CD4-positive, CD25-positive, alpha-beta regulatory T cell (primary cell): ENCODE measurements around the gene CHRNE. TPM values are rescaled to one million over a fixed set of nuclear protein-coding genes. Genes with fewer than 3 reads are reported as not detected.
"Not testable (repeated sequence)": the region's sequence is repeated elsewhere in the genome, so short reads cannot be mapped to it uniquely, and the experiment has no call there.

Source experiments
- ATAC-seq, 2 donors: fragments of 150-1000 bp; cut with Tn5 transposase; one replicate each; pipeline ENCODE4 v1.10.0; 2021; ENCODE audit warnings: low read depth in 2 of 2, moderate number of reproducible peaks in 2 of 2, moderate library complexity in 1 of 2
- DNase-seq, 3 donors: peaks; one replicate each; pipeline versions ENCODE4 v3.0.0 to v3.0.0-alpha.2; 2012 to 2022; ENCODE audit warnings: mixed read lengths in 1 of 3
- H3K27ac ChIP-seq: one replicate; pipeline ENCODE4 v1.7.0; 2013; ENCODE audit warnings: mild to moderate bottlenecking, low read length; ENCODE audit not compliant: insufficient read depth, poor library complexity, severe bottlenecking
- H3K27me3 ChIP-seq: one replicate; pipeline ENCODE4 v1.7.0; 2013; ENCODE audit warnings: low read length; ENCODE audit not compliant: control insufficient read depth, insufficient read depth
- H3K36me3 ChIP-seq: one replicate; pipeline ENCODE4 v1.7.0; 2013; ENCODE audit warnings: mild to moderate bottlenecking, low read length, moderate library complexity; ENCODE audit not compliant: control insufficient read depth, insufficient read depth
- H3K4me1 ChIP-seq: 2 replicates; pipeline ENCODE4 v1.7.0; 2013; ENCODE audit warnings: mild to moderate bottlenecking, low read length; ENCODE audit not compliant: insufficient read depth, control insufficient read depth, poor library complexity, severe bottlenecking
- H3K4me3 ChIP-seq: one replicate; pipeline ENCODE4 v1.7.0; 2013; ENCODE audit warnings: low read depth, mild to moderate bottlenecking, low read length, moderate library complexity
- H3K9me3 ChIP-seq, 2 experiments: 1 replicate in 1 of 2; 2 replicates in 1 of 2; pipeline ENCODE4 v1.7.0; 2013; ENCODE audit warnings: low read length in 2 of 2, mild to moderate bottlenecking in 1 of 2, moderate library complexity in 1 of 2; ENCODE audit not compliant: control insufficient read depth in 2 of 2
- H3K27ac Mint-ChIP-seq, 3 donors: one replicate each; pipeline ENCODE4 v1.8.0; 2020 to 2022; ENCODE audit warnings: mild to moderate bottlenecking in 3 of 3, mixed read lengths in 3 of 3, moderate library complexity in 2 of 3
- H3K27me3 Mint-ChIP-seq: one replicate; pipeline ENCODE4 v1.8.0; 2022; ENCODE audit warnings: mild to moderate bottlenecking, mixed read lengths
- H3K36me3 Mint-ChIP-seq: one replicate; pipeline ENCODE4 v1.8.0; 2020; ENCODE audit warnings: mixed read lengths
- H3K4me1 Mint-ChIP-seq, 4 donors: one replicate each; pipeline ENCODE4 v1.8.0; 2020 to 2022; ENCODE audit warnings: mixed read lengths in 4 of 4, mild to moderate bottlenecking in 1 of 4
- H3K4me3 Mint-ChIP-seq, 4 donors: one replicate each; pipeline ENCODE4 v1.8.0; 2020 to 2022; ENCODE audit warnings: mild to moderate bottlenecking in 4 of 4, mixed read lengths in 4 of 4, moderate library complexity in 3 of 4
- H3K9me3 Mint-ChIP-seq, 7 donors: one replicate each; pipeline ENCODE4 v1.8.0; 2020 to 2022; ENCODE audit warnings: mixed read lengths in 7 of 7, mild to moderate bottlenecking in 3 of 7, moderate library complexity in 2 of 7
- polyA plus RNA-seq, 4 donors: library from polyadenylated mRNA; unstranded; fragments of 300-500 nt; fragmentation: Illumina TruSeq; gene quantifications; one replicate each; pipeline ENCODE4 v1.2.3, GENCODE V29; 2021
- total RNA-seq: library from RNA; stranded (reverse); gene quantifications from one replicate; pipeline ENCODE4 v1.2.3, GENCODE V29; 2022

Gene CHRNE
- total and polyA plus RNA-seq, 5 donors from 2014 or later = 0.15 to 3.8 (median 0.25) TPM; not detected in 2

- not testable (repeated sequence) for H3K27ac ChIP-seq, H3K9me3 ChIP-seq, H3K27ac Mint-ChIP-seq, H3K27me3 ChIP-seq, H3K4me1 ChIP-seq, H3K4me3 ChIP-seq, ATAC-seq, H3K36me3 ChIP-seq, H3K27me3 Mint-ChIP-seq, H3K4me1 Mint-ChIP-seq, H3K4me3 Mint-ChIP-seq, H3K9me3 Mint-ChIP-seq, H3K36me3 Mint-ChIP-seq, DNase-seq
Measured at GRCh38 chr17:4914551-4914950, 11.7 kb upstream of the CHRNE start.

DNA sequence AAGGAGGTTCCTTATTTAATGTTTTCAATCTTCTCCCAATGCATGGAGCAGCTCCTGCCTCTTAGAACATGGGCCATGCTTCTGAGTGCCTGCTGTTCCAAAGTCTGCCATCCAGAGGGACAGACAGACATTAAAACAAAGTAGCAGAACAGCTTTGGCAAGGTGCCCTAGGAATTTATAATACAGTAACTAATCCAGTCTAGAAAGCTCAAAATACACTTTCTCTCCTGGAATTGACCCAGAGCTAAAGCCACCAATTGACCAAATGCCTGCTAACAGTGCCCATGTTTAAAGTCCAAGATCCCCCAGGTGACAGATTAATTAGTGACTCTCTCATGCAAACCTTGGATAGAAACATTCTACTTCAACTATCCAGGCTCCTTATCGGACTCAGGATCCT lies 11.1 kb upstream of the CHRNE start:
- H3K27me3 Mint-ChIP-seq = no peaks in the 10 kb centered on the region
- H3K27me3 ChIP-seq = no peaks in the 10 kb centered on the region
- peaks cover 4% of the 10 kb centered on the region for H3K4me1 ChIP-seq
- H3K4me3 Mint-ChIP-seq = no peak overlapping the region
- H3K27ac ChIP-seq = no peak overlapping the region
- H3K9me3 Mint-ChIP-seq = no peaks in the 10 kb centered on the region
- peaks cover 0 to 4% (median 0%) of the 10 kb centered on the region in 4 donors for H3K4me1 Mint-ChIP-seq
- no peak for ATAC-seq
- no peaks in the 10 kb centered on the region for H3K9me3 ChIP-seq
- DNase-seq = no peak
- H3K36me3 Mint-ChIP-seq = no peaks in the 10 kb centered on the region
- H3K4me3 ChIP-seq = no peak overlapping the region
- no peak overlapping the region for H3K27ac Mint-ChIP-seq
- no peaks in the 10 kb centered on the region for H3K36me3 ChIP-seq

GRCh38 chr17:4908711-4909496 lies 6.0 kb upstream of the CHRNE start:
- Histone ChIP-seq H3K27ac (no peak overlapping the region), H3K9me3 (no peaks in the 10 kb centered on the region), H3K36me3 (no peaks in the 10 kb centered on the region), H3K4me1 (peaks cover 13% of the 10 kb centered on the region), H3K27me3 (no peaks in the 10 kb centered on the region), H3K4me3 (no peak overlapping the region)
- Mint-ChIP-seq H3K4me3 (no peak overlapping the region), H3K4me1 (peaks cover 0 to 4% (median 1%) of the 10 kb centered on the region in 4 donors), H3K36me3 (no peaks in the 10 kb centered on the region), H3K27ac (no peak overlapping the region), H3K27me3 (peaks cover 5% of the 10 kb centered on the region), H3K9me3 (no peaks in the 10 kb centered on the region)
- ATAC-seq (peak; percentile 89 to 96), DNase-seq (peak; percentile 55 to 94 (median 77))

DNA sequence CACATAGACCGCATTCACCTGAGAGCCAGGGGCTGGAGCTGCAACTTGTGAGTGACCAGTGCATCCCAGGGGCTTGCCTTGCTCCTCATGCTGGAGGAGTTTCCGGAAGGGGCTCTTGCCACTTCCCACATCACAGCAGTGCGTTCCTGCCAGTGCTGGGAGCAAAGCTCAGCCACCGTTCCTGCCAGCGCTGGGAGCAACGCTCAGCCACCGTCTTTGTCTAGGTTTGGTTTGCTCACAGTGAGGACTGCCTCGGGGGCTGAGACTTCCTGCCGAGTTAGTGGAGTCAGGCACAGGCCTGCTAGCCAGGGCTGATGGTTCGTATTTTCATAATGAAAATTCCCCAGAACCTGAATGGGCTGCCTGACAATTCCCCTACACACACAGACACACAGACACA lies 5.4 kb upstream of the CHRNE start:
- no peaks in the 10 kb centered on the region for H3K36me3 ChIP-seq
- H3K4me1 ChIP-seq = peaks cover 17% of the 10 kb centered on the region
- ATAC-seq (no peak), DNase-seq (peak in 1 of 3 donors; percentile 58)
- Mint-ChIP-seq H3K4me3 (no peak overlapping the region), H3K27me3 (peaks cover 11% of the 10 kb centered on the region), H3K36me3 (no peaks in the 10 kb centered on the region), H3K27ac (no peak overlapping the region), H3K4me1 (peaks cover 0 to 9% (median 5%) of the 10 kb centered on the region in 4 donors), H3K9me3 (no peaks in the 10 kb centered on the region)
- no peaks in the 10 kb centered on the region for H3K27me3 ChIP-seq
- H3K27ac ChIP-seq = no peak overlapping the region
- no peak overlapping the region for H3K4me3 ChIP-seq
- H3K9me3 ChIP-seq = no peaks in the 10 kb centered on the region

DNA sequence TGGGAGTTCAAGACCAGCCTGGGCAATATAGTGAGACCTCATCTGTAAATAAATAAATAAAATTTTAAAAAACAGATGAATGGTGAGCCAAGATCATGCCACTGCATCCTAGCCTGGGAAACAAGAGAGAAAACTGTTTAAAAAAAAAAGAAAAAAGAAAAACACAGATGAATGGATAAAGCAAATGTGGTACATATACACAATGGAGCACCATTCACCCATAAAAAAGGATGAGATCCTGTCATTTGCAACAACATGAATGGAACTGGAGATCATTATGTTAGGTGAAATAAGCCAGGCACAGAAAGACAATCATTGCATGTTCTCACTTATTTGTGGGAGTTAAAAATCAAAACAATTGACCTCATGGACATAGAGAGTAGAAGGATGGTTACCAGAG lies 3.7 kb upstream of the CHRNE start:
- H3K27ac ChIP-seq, H3K4me3 Mint-ChIP-seq, H3K9me3 ChIP-seq, H3K4me3 ChIP-seq, ATAC-seq, H3K9me3 Mint-ChIP-seq, H3K36me3 ChIP-seq, H3K36me3 Mint-ChIP-seq, H3K27me3 ChIP-seq, DNase-seq: not testable (repeated sequence)
- peak overlapping the region in 1 of 3 donors; percentile 5 for H3K27ac Mint-ChIP-seq
- H3K27me3 Mint-ChIP-seq = peaks cover 12% of the 10 kb centered on the region
- peaks cover 0 to 22% (median 15%) of the 10 kb centered on the region in 4 donors for H3K4me1 Mint-ChIP-seq
- H3K4me1 ChIP-seq = peaks cover 28% of the 10 kb centered on the region

- Histone ChIP-seq H3K9me3 (no peaks in the 10 kb centered on the region), H3K4me1 (peaks cover 42% of the 10 kb centered on the region), H3K27me3 (no peaks in the 10 kb centered on the region), H3K4me3 (no peak overlapping the region), H3K27ac (no peak overlapping the region), H3K36me3 (no peaks in the 10 kb centered on the region)
- Mint-ChIP-seq H3K27me3 (peaks cover 27% of the 10 kb centered on the region), H3K27ac (peak overlapping the region in 2 of 3 donors; percentile 72 to 79), H3K4me3 (peak overlapping the region; percentile 3 to 89 (median 70)), H3K36me3 (no peaks in the 10 kb centered on the region), H3K4me1 (peaks cover 0 to 45% (median 21%) of the 10 kb centered on the region in 4 donors), H3K9me3 (peaks cover 0 to 4% (median 0%) of the 10 kb centered on the region in 7 donors)
- no peak for DNase-seq
- no peak for ATAC-seq
Measured at GRCh38 chr17:4902540-4902939, 358 bp downstream of the CHRNE start.

GRCh38 chr17:4901648-4902344 lies 1.1 kb downstream of the CHRNE start:
- H3K27ac Mint-ChIP-seq = peak overlapping the region; percentile 83 to 99 (median 90)
- peaks cover 27% of the 10 kb centered on the region for H3K27me3 Mint-ChIP-seq
- peaks cover 42% of the 10 kb centered on the region for H3K4me1 ChIP-seq
- H3K27ac ChIP-seq = peak overlapping the region; percentile 72
- DNase-seq (no peak), ATAC-seq (no peak)
- H3K36me3 ChIP-seq = peaks cover 5% of the 10 kb centered on the region
- peak overlapping the region in 3 of 4 donors; percentile 38 to 91 (median 76) for H3K4me3 Mint-ChIP-seq
- no peaks in the 10 kb centered on the region for H3K27me3 ChIP-seq
- no peaks in the 10 kb centered on the region for H3K36me3 Mint-ChIP-seq
- H3K4me1 Mint-ChIP-seq = peaks cover 0 to 45% (median 21%) of the 10 kb centered on the region in 4 donors
- no peak overlapping the region for H3K4me3 ChIP-seq
- no peaks in the 10 kb centered on the region for H3K9me3 ChIP-seq
- peaks cover 0 to 4% (median 0%) of the 10 kb centered on the region in 7 donors for H3K9me3 Mint-ChIP-seq
